NCI-H1436 treated with DMSO at 0.1 percent for 48 hours (cell line): ENCODE results near the gene NOC4L.

Experiments
- DNase-seq: peaks from one replicate; lab custom pipeline; 2025; lab: John Stamatoyannopoulos, UW

NOC4L gene

GRCh38 chr12:132170094-132170636 lies 25.9 kb downstream of the NOC4L start:
- no peak for DNase-seq

- DNase-seq: no peak
Measured at GRCh38 chr12:132170637-132171292, 26.5 kb downstream of the NOC4L start.

- DNase-seq: no peak
Measured at GRCh38 chr12:132171293-132171967, 27.2 kb downstream of the NOC4L start.

DNA sequence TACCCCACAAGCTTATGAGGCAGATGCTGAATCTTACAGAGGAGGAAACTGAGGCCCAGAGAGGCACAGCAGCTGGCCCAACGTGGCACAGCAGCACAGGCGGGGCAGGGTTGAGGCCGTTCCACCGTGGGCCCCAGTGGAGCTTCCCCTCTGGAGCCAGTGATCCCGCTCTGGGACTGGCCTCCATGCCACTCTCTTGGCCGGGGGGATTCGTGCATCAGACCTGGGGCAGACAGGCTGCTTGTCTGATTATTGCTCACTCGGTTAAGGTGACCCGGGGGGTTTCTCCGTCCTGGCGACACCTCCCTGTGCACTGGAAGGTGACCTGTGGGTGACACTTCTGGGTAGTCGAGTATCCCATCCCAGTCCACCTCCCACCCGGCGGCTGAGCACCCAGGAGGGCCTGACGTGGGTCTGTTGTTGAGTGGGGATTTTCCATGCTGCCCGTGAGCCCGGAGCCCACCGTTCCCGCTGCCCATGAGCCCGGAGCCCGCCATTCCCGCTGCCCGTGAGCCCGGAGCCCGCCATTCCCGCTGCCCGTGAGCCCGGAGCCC lies 27.8 kb downstream of the NOC4L start:
- no peak for DNase-seq

- no peak for DNase-seq
Measured at GRCh38 chr12:132172619-132173018, 28.4 kb downstream of the NOC4L start.

GRCh38 chr12:132173135-132174014 lies 29.1 kb downstream of the NOC4L start:
- no peak for DNase-seq

DNA sequence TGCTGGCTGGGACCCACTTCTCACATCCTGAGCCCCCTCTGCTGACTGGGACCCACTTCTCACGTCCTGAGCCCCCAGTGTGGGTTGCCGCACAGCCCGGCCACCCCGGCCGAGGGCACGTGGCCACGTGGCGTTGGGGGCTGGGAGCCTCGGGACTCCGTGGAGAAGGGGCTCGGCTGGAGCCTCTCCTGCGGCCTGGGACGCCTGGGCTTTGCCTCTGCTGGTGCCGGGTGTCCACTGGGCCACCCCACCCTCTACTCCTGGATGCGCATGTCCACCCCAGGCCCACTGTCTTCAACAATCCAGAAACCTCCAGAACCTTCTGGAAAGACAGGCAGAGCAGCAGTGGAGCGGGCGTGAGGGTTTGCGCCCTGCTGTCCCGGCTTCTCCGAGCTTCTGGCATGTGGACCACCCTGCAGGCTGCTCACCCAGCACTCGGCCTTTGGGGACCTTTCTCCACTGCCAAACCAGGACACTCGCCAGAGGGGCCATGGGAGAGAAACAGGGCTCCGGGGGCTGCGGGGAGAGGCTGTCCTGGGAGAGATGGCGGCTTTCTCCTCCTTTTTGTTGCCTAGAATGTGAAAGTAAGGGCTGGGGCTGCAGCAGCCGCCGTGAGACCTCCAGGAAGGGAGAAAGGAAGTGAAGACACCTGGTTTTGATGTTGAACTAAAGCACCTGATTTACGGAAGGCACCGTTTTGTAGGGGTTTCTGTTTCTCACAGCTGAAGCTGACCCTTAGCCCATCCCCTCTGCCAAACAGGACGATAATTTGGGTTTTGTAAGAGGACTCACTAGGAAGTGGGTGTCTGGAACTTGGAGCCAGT lies 30.0 kb downstream of the NOC4L start:
- DNase-seq: no peak

DNA sequence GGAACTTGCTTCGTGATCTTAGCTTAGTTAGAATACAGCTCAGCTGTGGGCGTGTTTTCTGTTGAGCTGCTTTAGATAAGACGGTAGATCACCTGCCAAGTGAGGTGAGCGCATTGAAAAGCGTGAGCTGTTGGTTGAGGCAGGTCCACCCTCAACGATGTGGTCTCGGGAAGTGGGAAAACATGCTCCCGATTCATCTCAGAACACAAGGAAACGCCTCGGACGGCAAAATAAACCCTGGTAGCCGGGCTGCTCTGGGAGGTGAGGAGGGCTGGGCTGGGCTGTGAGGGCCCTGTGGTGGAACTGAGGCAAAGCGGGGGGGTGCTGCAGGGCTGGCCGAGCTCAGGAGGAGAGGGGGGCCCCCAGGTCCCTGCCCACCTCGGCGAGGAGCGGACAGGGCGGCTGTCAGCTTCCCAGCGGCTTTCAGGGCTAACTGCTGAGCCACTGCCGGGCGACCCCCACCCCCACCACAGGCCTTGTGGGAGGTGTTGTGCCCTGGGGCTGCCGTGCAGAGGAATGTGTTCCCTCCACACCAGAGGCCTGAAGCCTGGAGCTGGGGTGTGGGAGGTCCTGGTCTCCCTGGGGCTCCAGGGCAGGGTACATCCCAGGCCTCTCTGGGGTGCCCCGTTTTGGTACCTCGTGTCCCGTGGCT lies 30.7 kb downstream of the NOC4L start:
- DNase-seq: no peak

- no peak for DNase-seq
Measured at GRCh38 chr12:132175496-132176384, 31.5 kb downstream of the NOC4L start.

GRCh38 chr12:132176385-132176919 lies 32.2 kb downstream of the NOC4L start:
- DNase-seq: no peak

DNA sequence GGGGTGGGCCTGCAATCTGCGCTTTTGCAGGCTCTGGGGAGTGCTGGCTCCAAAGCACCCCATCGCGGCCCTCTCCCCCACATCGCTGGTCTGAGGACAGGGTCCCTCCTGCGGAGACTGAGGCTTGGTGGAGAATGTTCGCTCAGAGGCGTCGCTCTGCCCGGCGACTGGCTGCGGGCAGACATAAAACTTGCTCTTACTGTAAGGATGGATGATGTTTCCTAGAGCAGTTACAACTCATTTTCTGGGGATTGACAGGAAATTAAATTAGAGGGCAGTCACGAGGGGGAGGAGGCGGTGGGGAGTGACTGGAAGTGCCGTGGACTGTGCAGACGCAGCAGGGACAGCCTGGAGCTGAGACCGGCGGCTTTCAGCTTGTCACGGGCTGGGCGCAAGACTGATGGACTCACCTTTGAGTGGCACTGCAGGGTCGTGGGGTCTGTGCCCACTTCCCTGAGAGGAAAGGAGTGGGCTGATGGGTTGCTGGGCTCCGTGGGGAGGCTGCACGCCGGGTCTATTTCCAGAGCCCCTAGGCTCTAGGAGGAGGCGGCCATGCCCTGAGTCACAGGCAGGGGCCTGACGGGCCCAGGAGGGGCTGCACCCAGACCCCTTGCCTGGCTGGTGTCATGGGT lies 32.8 kb downstream of the NOC4L start:
- no peak for DNase-seq

GRCh38 chr12:132178316-132178715 lies 34.1 kb downstream of the NOC4L start:
- DNase-seq: no peak

DNA sequence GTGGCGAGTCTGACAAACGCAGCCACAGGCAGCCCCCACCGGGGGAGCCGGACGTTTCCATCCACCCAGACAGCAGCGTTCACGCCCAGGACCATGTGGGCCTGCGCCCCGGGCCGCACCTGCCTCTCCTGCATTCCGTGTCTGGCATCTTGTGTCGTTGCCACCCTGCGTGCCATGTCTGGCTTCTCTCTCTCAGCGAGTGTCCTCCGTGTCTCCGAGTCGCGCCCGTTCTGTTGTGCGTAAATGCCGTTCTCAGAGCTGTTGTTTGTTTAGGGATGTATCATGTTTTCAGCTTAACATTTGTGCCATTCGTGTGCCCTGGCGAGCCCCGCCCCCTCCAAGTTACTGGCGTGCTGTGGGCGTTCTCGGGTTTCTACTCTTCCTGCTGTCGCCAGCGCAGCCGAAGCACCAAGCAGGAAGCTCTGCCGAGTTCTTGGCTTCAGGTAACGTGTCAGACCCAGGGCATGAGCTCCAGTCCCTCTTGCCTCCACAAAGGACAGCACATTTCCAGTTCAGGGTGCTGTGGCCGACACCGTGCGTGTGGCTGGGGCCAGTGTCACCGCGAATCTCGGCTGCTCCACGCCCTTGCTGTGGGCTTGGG lies 34.6 kb downstream of the NOC4L start:
- no peak for DNase-seq

DNA sequence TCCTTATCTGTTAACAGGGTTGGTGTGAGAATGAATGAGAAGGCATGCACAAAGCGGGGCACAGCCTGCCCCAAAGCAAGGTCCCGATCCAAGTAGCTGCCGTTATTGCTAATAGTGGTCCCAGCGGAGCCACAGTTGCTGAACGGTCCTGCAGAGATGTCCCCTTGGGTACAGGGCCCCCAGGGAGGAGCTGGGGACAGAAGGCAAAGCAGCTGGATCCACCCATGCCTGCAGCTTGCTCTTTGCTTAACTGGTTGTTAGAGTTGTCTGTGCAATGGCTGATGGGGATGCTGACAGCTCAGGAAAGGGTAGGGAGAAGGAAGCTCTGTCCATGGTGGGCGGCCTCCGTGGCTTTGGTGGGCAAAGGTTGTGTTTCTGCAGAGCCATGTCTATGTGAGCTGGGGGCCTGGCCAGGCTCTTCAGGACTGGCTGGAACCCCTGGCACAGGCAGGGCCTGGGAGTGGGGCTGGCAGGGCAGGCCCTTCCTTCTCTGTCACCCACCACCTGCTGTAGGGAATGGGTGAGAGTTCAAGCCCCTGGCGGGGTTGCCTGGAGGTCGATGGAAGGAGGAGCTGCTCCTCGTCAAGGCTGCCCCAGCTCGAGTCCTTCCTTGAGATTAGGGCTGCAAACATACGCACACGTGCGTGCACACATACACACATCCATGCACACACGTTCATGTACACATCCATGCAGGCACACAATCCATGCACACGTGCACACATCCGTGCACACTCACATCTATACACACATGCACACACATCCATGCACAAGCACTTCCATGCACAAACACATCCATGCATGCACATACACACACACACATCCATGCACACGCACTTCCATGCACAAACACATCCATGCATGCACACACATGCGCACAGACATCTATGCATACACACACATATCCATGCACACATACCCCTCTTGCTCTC lies 35.4 kb downstream of the NOC4L start:
- DNase-seq: no peak

DNA sequence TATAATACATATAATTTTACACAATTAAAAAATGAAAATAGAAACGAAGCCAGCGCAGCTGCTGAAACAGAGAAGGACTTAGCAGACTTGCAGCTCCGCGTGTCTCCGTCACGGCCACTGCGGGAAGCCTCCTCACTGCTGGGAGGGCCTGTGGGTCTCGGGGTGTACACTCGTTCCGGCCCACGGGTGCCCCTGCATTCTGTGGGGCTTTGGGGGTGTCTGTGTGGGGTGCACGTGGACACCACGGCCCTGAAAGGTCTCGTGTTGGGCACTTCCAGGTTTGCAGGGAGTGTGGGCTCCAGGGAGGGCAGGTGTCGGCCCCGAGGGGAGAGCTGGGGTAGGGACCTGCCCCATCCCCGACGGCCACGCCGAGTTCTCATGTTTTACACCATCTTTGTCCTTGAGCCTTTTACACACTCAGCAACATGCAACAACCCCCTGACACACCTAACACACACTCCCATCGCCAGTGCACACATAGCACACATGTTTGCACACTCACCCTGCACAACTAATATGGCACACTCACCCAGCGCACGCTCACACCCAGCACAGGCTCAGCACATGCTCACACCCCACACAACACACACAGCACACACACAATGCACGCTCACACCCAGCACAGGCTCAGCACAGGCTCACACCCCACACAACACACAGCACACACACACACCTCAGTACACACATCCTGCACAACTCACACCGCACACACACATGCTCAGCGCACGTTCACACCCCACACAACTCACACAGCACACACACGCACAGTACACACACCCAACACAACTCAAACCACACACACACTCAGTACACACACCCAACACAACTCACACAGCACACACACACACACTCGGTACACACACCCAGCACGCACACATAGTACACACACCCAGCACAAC lies 36.6 kb downstream of the NOC4L start:
- no peak for DNase-seq

- DNase-seq: no peak
Measured at GRCh38 chr12:132181570-132182200, 37.4 kb downstream of the NOC4L start.
